NCI-H69 (cell line): ENCODE data around the gene ANKRD40CL.

ENCODE experiments used
- DNase-seq: peaks from one replicate; lab custom pipeline; 2025; lab: John Stamatoyannopoulos, UW

The ANKRD40CL gene

GRCh38 chr17:50787106-50787505 is 19.8 kb upstream of the ANKRD40CL start:
- DNase-seq: peak; percentile 74

DNA sequence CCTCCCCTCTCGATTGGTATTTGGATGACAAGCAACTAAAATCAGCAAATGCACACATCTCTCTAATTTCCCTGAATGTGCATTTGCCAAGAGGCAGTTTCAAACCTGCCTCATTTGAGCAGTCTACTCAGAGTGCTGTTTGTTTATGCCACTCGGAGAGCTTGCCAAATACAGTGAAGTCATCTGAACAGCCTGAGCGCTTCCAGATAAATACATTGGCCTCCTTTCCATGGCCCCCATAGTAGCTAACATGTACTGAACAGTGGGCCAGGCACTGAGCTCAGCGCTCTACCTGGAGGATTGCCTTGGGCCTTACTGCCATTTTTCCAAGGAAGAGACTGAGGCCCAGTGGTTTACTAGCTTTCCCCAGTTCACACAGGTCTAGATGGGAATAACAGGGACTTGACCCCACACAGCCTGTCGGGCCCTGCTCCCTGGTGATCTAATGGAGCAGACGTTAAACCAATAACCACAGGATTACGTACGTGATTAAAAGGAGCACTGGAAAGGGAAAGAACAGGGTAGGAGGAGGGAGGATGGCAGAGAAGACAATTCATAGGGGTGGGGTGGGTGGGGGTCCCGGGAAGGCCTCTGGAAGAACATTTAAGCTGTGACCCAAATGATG is 18.7 kb upstream of the ANKRD40CL start:
- peak; percentile 24 for DNase-seq

GRCh38 chr17:50785126-50785525 is 17.8 kb upstream of the ANKRD40CL start:
- no peak for DNase-seq

GRCh38 chr17:50783905-50784304 is 16.6 kb upstream of the ANKRD40CL start:
- no peak for DNase-seq

DNA sequence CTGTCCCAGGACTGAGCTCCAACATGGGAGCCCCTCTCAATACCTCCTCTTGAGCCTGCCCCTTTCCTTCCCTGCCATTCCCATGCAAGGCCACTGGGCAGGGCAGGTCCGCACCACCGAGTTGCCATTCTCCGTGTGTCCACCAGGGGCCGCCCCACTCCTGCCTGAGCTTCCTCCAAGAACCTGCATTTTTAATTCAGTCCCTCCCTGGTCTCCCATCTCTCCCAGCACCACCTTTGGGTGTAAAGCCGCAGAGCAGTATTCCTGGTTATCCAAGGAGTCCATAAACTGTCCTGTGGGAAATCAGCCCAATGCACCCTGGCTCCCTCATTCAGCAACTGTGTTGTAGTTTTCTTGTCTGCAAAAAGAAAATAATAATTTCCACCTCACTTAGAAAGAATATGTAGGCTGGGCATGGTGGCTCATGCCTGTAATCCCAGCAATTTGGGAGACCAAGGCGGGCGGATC is 15.9 kb upstream of the ANKRD40CL start:
- DNase-seq: peak; percentile 89

DNA sequence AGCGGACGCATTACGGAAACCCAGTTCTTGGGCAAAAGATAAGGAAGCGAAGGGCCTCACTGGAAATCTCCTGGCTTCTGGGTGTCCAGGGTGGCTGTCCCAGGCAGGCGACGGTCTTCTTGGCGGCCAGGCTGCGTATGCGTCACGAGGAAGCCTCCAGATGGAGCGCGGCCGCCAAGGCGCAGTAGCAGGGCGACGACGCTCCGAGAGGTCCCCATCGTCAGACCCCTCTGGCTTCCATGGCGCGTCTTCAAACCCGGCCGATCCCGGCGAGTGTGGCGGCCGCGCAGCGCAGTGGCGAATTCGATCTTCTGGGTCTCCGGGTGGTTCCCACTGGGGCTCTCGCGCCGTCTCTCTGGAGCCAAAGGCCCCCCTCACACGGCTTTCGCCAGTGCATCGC is 13.8 kb upstream of the ANKRD40CL start:
- no peak for DNase-seq

DNA sequence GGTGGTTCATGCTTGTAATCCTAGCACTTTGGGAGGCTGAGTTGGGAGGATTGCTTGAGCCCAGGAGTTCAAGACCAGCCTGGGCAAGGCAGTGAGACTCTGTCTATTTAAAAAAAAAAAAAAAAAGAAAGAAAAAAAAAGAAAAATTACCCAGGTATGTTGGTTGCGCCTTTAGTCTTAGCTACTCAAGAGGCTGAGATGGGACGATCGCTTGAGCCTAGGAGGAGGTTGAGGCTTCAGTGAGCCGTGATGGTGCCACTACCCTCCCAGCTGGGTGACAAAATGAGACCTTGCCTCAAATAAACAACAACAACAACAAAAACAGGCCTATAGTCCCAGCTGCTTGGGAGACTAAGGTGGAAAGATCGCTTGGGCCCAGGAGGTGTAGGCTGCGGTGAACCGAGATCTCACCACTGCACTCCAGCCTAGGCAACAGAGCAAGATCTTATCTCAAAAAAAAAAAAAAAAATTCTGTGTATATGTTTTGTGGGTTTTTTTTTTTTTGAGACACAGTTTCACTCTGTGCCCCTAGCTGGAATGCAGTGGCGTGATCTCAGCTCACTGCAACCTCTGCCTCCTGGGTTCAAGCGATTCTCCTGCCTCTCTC is 12.5 kb upstream of the ANKRD40CL start:
- DNase-seq: no peak

DNA sequence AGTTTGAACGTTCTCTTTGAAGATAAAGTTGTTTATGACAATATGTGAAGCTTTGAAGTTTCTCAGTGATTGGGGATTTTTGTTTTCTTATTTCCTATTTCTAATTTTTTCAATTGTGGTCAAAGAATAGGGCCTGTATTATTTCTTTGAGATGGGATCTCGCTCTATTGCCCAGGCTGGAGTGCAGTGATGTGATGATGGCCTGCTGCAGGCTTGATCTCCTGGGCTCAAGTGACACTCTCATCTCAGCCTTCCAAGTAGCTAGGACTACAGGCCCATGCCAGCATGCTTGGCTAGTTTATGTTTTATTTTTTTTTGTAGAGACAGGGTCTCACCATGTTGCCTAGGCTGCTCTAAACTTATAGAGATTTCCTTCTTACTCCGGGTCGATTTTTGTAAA is 11.7 kb upstream of the ANKRD40CL start:
- no peak for DNase-seq

DNA sequence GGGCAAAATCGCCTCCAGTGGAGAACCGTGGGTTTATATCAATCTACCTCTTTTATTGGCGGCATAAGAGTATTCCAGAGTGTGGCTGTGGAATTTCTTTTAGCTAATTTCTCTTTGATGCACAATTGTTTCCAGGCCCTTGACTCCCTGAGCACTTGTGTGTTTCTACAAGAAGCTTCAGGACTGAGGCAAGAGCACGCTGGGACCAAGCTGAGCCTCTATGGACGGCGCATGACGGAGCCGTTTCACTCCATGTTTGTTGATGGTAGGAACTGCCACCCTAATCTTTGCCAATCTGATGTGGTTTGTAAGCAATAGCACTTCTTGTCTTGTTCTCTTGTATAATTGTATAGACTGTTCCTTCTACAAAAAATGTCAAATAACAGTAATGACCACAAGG is 11.2 kb upstream of the ANKRD40CL start:
- DNase-seq: no peak

- no peak for DNase-seq
These were observed 8.6 kb upstream of the ANKRD40CL start for GRCh38 chr17:50775926-50776325.

GRCh38 chr17:50774225-50774803 is 7.0 kb upstream of the ANKRD40CL start:
- DNase-seq: no peak

GRCh38 chr17:50771991-50772785 is 4.9 kb upstream of the ANKRD40CL start:
- no peak for DNase-seq

DNA sequence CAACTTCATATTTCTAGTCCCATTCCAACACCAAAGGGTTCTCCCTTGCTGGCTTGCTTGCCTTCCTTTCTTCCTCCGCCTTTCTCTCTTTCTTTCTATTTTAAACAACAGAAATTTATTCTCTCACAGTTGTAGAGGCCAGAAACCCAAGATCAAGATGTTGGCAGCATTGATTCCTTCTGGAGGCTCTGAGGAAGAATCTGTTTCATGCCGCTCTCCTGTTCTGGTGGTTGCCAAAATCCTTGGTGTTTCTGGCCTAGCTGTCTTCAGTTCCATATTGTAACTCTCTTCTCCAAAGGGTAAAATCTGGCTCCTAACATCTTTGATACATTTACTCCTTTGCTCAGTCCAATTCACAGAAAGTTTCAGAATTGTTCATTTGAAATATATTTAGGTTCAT is 3.0 kb upstream of the ANKRD40CL start:
- DNase-seq: no peak

DNA sequence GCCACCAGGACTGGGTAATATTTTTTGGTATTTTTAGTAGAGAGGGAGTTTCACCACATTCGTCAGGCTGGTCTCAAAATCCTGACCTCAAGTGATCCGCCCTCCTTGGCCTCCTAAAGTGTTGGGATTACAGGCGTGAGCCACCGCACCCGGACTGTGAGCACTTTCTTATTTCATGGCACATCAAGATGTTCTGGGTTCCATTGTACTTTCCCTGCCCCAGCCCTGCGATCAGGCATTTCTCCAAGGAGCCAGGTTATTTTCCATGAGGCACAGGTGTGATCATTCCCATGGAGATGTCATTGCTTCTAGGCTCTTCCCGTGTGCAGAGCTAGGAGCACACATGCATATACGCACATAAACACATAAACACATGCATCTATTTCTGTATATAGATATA is 2.6 kb upstream of the ANKRD40CL start:
- no peak for DNase-seq

GRCh38 chr17:50768346-50768761 is 1.0 kb upstream of the ANKRD40CL start:
- peak; percentile 84 for DNase-seq

DNA sequence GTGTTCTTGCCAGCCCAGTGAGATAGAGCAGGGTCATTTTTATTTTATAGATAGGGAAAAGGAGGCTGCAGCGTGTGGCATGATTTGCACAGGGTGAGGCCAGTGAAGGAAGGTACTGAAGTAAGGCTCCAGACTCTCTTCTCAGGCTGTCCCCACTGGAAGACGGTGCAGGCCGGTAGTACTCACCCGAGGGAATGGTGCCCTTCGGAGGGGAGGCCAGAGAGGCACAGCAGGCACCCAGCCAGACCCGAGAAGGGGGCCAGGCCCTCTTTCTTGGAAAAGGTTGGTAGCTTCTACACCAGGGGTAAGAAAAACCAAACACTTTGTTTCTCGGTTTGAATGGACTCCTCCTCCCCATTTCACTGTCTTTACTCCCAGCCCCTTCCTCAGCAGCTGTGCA is 288 bp downstream of the ANKRD40CL start:
- DNase-seq: no peak

GRCh38 chr17:50766222-50767023 is 895 bp downstream of the ANKRD40CL start:
- DNase-seq: no peak

DNA sequence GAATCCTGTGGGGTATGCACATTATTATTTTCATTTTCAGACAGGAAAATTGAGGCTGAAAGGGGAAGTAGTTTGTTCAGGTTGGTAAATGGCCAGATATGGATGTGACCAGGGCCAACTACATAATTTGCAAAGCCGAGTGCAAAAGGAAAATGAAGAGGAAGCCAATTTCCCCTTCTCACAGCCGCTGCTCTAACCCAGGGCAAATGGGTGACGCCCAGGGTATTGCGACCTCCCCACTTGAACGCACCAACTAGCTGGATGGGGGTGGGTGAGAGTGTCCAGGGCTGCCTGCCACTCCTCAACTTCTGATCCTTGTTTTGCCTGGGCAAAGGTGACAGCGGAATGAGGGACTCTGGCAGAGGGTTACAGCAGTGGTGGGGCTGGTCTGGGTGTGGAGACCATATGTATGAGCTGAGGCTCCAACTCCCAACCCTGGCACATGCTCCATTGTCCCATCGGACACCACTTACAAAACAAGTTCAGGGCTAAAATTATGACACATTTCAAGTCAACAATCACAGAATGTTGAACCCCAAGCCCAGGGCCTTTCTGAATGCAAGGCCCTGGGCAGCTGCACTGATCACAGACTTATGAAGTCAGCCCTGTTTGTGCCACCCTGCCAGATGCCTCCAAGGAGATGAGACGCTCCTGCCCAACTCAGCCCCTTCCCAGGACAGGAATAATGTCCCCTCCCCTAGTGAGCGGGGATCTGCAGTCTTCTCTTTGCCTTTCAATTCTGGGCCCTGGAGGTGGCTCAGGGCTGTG is 1.7 kb downstream of the ANKRD40CL start:
- no peak for DNase-seq

DNA sequence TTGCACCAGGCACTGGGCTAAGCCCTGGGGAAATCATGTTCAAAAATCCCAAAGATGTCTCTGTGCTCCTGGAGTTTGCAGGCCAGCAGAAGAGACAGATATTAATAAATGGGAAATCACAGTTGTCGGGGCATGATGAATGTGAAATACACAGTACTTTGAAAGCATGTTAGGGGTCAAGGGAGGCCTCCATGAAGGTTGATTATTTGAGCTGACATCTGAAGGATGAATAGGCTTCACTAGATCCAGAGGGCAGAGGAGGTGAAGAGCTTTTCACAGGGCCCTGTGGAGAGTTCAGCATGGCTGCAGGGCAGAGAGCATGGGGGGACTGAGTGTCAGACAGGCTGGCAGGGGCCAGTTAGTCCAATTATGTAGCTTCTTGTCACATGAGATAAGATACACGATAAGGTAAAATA is 2.6 kb downstream of the ANKRD40CL start:
- no peak for DNase-seq

GRCh38 chr17:50763716-50764475 is 3.4 kb downstream of the ANKRD40CL start:
- DNase-seq: peak; percentile 85
